GM18508 (cell line): ENCODE results near the gene TMEM184A.

ENCODE experiments used
- ATAC-seq: cut with Tn5 transposase; IDR thresholded peaks from one replicate; pipeline ENCODE4 v1.9.1; 2021; ENCODE audit warnings: moderate number of reproducible peaks; ENCODE audit not compliant: insufficient read depth, unreplicated experiment

Gene TMEM184A

DNA sequence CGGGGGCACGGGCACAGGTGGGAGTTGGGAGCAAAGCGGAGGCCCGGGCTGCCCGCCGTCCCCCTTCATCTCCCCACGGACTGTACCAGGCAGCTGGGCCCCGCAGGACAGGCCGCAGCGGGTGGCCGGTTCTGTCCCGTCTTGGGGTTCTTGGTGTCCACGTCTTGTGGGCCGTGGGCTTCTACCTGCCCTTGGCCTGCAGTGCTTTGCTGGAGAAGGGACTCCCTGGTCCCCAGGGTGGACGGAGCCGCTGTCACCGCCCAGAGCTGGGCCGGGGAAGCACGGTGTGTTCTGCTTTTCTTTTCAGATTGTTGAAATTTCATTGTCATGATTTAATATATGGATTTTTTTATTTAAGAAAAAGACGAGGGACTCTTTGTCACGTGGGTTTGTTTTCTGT lies 13.7 kb downstream of the TMEM184A start:
- ATAC-seq = no peak

DNA sequence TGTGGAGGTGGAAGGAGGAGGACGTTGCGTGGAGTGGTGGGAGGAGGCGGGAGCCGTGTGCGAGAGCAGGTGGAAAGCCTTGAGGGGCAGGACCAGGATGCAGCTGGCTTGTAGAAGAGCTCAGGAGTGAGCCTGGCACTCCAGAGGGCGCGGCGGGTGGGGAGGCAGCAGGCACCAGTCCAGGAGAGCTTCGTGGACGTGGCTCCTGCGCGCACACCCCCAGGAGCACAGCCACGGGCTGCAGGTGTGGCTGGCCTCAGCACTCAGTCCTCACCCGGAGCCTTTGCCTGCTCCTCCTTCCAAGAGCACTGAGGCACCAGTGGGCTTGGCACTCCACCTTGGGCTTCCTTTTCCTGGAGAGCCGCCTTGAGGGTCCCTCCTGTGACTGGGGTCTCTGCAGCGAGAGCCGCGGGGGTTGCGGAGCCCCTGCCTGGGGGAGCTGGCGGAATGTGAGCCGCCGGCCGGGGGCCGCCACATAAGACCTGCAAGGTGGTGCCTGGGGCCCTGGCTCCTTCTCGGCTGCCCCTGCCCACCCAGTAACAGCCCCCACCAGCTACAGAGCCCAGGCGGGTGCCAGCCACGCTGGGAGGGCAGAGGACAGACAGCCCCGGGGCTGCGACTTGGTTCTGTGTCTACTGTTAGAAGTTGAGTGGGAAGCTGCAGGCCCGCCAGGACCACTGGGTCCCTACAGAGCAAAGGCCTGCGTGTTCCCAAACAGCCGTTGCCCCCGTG lies 14.4 kb downstream of the TMEM184A start:
- ATAC-seq = no peak

- no peak for ATAC-seq
Measured at GRCh38 chr7:1540776-1541271, 15.2 kb downstream of the TMEM184A start.

GRCh38 chr7:1539882-1540775 lies 15.9 kb downstream of the TMEM184A start:
- no peak for ATAC-seq

DNA sequence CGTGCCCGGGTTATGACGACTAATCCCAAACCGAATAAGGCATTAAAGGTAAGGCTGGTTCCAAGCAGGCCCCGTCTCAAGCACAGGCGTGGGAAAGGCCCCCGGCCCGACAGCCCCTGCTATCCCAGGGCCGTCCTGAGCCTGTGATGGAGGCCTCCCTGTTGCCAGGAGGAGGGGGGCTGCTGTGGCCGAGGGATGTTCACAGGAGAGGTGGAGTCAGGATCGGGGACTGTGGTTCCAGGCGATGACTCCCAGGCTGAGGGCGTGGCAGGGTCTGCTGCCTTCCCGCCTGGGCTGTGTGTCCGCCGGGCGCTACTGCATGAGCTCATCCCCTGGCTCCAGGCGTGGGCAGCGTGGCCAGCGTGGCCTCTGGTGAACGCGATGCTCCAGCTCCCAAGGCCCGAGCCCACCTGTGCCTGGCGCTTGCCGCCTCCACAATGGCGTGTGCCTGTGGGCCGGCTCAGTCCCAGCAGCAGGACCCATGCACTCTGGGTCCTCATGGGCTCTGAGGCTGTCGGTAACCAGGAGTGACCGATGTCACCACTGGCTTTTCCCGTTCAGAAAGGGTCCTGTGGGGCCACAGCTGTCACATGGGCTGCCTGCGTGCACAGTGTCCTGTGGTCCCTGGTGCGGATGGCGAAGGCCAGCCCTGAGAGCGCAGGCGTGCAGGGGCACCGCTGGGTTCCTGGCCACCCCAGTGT lies 16.7 kb downstream of the TMEM184A start:
- ATAC-seq = no peak

- no peak for ATAC-seq
Measured at GRCh38 chr7:1538544-1539180, 17.3 kb downstream of the TMEM184A start.

GRCh38 chr7:1537535-1538412 lies 18.2 kb downstream of the TMEM184A start:
- ATAC-seq = no peak

DNA sequence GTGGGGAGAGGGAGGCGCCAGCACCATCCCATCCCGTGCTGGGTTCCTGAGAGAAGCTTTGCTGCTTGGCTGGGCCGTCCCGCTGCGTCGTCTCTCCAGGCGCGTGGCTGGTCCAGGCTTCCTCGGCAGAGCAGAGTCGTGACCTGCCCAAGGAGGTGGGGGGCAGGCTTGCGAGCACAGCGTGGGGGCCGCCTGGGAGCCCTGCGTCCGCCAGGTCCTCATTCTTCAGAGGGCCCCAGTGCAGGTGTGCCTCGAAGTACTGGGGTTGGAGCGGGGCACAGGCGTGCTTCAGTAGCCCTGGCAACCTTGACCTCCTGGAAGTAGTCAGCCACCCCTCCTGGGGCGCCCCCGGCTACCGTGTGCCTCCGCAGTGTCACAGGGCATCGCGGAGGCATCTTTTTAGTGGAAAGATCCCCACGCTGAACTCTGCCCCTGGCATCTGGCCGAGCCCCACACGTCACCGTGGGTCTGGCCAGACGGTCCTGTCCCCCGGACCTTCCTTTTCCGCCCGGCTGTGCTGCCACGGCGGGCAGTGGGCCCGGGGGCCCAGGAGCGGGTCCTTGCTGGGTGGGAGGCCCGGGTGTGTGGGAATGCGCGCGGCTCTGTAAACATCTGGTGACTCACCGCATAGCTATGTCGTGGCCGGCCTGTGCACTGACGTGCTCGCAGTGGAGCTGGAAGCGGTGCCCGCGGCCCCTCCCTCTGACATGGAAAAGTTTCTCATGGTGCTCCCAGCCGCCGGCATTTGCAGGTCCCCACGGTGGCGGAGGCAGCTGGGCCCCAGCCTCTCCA lies 19.1 kb downstream of the TMEM184A start:
- no peak for ATAC-seq

DNA sequence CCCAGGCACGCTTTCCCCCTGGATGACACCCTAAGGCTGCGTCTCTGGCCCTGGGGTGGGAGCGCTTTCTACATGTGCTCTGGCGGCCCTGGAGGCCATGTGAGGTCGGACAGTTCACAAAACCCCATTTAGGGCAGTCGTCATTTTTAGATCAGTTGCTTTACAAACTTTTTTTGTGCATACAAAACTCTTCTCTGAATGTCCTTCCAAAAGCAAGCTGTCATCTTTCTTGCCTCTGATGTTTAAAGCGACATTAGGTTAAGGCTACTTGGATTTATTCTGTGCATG lies 19.6 kb downstream of the TMEM184A start:
- ATAC-seq = no peak

DNA sequence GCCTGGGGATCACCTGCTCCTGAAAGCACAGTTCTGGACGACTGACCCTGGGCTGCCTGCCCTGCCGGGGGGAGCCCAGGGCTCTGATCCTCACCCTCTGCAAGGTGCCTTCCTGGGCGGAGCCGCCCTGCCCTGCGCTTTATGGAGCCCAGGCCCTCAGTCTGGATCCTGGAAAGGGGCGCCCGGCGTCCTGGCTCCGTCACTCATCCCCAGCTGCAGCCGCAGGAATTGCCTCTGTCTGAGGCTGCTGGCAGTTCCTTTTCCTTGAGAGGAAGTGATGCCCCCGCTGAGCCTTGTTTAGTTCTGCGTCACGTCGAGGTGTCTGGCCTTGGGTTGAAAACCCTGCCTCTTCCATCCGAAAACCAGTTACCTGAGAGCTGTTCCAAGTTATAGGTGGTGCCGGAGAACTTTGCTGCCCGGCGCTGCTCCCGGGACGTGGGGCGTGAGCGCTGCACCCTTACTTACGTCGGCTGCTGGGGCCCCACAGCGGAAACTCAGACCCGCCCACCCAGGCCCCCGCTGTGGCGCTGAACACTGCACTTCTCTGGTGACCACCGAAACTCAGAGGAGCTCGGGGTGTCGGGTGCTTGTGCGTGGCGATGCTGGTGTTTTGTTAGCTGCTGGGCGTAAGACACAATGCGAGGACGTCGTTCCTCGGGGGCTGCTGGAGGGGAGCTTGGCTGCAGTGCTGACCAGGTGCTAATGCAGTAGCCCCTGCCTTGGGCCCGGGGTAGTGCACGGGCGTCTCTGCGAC lies 20.1 kb downstream of the TMEM184A start:
- ATAC-seq = no peak

GRCh38 chr7:1535100-1535458 lies 20.9 kb downstream of the TMEM184A start:
- ATAC-seq = no peak

DNA sequence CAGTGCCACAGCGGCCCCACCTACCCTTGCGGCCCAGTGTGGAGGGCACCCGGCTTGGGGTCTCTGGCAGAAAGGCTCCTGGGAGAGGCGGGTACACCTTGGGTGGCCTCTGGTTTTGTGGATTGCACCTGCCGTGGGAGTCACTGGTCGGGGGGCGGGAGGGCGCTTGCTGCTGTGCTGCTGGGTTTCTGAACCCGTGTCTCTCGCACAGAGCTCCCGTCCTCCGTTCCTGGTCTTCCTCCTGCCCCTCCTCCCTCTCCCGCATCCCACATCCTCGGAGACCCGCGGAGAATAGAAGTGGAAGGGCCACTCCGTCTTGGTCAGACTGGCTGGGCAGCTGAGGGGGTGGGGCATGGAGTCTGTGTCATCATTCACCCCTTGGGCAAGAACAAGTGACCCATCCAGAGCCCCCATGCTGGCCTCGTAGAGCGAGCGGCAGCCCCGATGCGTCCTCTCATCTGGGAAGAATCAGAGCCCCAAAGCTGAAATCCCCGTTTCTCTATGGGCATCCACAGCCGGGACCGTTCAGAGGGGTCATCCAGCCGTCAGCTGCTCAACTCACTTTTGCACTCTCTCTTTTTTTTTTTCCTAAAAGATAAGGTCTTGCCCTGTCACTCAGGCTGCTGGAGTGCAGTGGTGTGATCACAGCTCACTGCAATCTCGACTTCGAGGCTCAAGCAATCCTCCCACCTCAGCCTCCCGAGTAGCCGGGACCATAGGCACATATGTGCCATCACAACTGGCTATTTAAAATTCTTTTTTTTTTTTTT lies 21.5 kb downstream of the TMEM184A start:
- no peak for ATAC-seq

GRCh38 chr7:1533547-1534329 lies 22.3 kb downstream of the TMEM184A start:
- no peak for ATAC-seq

DNA sequence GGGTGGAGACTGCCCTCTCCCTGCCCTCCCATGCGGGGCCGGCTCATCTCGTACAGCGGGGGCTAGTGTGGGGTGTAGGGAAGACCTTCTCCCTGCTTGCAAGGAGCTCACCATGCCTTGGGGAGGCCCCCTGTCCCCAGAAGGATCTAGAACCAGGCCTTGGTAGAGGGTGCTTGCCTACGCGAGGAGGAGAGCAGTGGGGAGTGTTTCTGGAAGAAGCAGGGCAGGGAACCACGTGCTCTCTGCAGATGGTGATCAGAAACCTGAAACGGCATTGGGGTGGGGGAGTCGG lies 22.8 kb downstream of the TMEM184A start:
- no peak for ATAC-seq

DNA sequence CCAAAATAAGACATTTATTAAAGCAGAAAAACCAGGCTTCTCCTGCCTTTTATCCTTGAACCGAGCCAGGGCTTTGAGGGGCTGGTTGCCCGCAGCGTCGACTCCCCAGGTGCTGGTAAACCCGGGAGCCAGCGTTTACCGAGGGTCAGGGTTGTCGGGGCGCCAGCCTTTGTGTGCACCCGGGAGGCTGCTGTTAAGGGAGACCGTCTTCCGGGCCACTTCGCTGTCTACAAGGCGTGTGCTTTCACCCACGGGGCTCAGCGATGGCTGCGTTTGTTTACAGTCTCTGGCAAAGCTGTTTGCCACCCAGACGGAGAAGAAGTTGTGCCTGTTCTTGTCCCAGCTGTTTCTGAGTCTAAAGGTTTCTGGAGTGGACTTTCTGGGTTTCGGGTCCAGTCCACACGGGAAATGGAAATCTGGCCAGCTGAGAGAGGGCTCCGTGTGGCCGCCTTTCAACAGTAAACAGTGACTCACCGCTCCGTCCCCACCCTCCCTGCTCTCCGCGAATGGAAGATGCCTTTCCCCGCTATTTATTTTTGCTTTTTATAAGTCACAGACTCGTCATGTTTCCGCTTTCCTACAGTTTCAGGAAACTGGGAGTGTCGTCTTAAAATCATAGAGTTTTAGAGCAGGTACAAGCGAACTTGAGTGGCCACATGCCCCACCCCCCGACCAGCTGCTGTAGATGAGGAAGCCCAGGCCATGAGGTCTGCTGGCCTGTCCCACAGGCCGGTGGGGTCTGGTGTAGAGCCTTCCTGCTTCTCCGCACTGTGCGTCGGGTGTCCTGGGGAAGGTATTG lies 23.4 kb downstream of the TMEM184A start:
- no peak for ATAC-seq

GRCh38 chr7:1531979-1532455 lies 24.0 kb downstream of the TMEM184A start:
- no peak for ATAC-seq
